HCT116 (cell line): ENCODE measurements around the gene ISM1. TPM values are rescaled to one million over a fixed set of nuclear protein-coding genes. Genes with fewer than 3 reads are reported as not detected.

Source experiments
- ATAC-seq: fragments of 200-7000 bp; cut with Tn5 transposase; 2 replicates; pipeline ENCODE4 v1.9.1; 2020; ENCODE audit warnings: mild to moderate bottlenecking, moderate library complexity
- BruUV-seq: library from RNA; stranded (reverse); fragments of 400-500 nt; replicated peaks from 2 replicates; lab custom pipeline; 2021; lab: Mats Ljungman, UMichigan
- CTCF ChIA-PET: fragments of 300-600 bp; sonication (Branson Sonifier 250); formaldehyde crosslinking; loops from one replicate; lab custom pipeline; 2021; ENCODE audit warnings: antibody characterized with exemption; lab: Charles Lee
- POLR2A ChIA-PET: fragments of 300-600, 350-600 bp; sonication (Branson Sonifier 250); formaldehyde crosslinking; loops from one replicate; lab custom pipeline; 2021; ENCODE audit warnings: antibody characterized with exemption; lab: Charles Lee
- RAD21 ChIA-PET, 2 experiments: fragments of 300-600 bp; sonication (Branson Sonifier 250); formaldehyde crosslinking; loops; one replicate each; lab custom pipeline; 2023; ENCODE audit warnings: low total read pairs in 2 of 2; ENCODE audit not compliant: uncharacterized antibody in 2 of 2, unreplicated experiment in 2 of 2, low non-redundant PET in 1 of 2; lab: Charles Lee
- DNase-seq: peaks from one replicate; pipeline ENCODE4 v3.0.0-alpha.2; 2010; ENCODE audit warnings: low read depth, low spot score
- H2AFZ ChIP-seq: fragments of 200-600 bp; shearing (Covaris generic), sonication (generic); 2 replicates; pipeline ENCODE4 v1.6.1; 2017; ENCODE audit warnings: low read depth, mixed run types, mixed read lengths, antibody characterized with exemption, low read length; ENCODE audit not compliant: poor library complexity, severe bottlenecking
- H3K27ac ChIP-seq: 2 replicates; pipeline ENCODE4 v1.5.1; 2012; ENCODE audit warnings: low read depth, low read length
- H3K27me3 ChIP-seq: fragments of 200-600 bp; sonication (generic); 2 replicates; pipeline ENCODE4 v1.6.1; 2016; ENCODE audit warnings: mixed run types, low read length, mixed read lengths; ENCODE audit not compliant: insufficient read depth
- H3K36me3 ChIP-seq, 2 experiments: fragments of 200-500 bp in 1 of 2; fragments of 200-600 bp in 1 of 2; sonication (Bioruptor generic) in 1 of 2; sonication (generic) in 1 of 2; 2 replicates each; pipeline versions ENCODE4 v1.5.1 to v1.6.1; 2014 to 2016; ENCODE audit warnings: low read length in 2 of 2, inconsistent platforms in 1 of 2, mixed read lengths in 1 of 2, mixed run types in 1 of 2; ENCODE audit not compliant: insufficient read depth in 2 of 2, control insufficient read depth in 1 of 2
- H3K4me1 ChIP-seq, 2 experiments: fragments of 200-600 bp in 1 of 2; sonication (generic) in 1 of 2; 2 replicates each; pipeline versions ENCODE4 v1.5.1 to v1.6.1; 2012 to 2017; ENCODE audit warnings: low read length in 2 of 2, inconsistent platforms in 1 of 2, mild to moderate bottlenecking in 1 of 2, mixed read lengths in 1 of 2, mixed run types in 1 of 2, moderate library complexity in 1 of 2; ENCODE audit not compliant: insufficient read depth in 2 of 2, control insufficient read depth in 1 of 2
- H3K4me2 ChIP-seq: fragments of 200-600 bp; sonication (generic); 2 replicates; pipeline ENCODE4 v1.6.1; 2017; ENCODE audit warnings: mixed run types, low read length, mixed read lengths
- H3K4me3 ChIP-seq, 2 experiments: fragments of 200-600 bp in 1 of 2; sonication (generic) in 1 of 2; replicated peaks in 1 of 2; 2 replicates each; pipeline ENCODE4 v1.5.1; 2011 to 2016; ENCODE audit warnings: low read length in 2 of 2, control low read depth in 1 of 2, low read depth in 1 of 2, mild to moderate bottlenecking in 1 of 2, mixed read lengths in 1 of 2, mixed run types in 1 of 2
- H3K79me2 ChIP-seq: fragments of 200-600 bp; sonication (generic); 2 replicates; pipeline ENCODE4 v1.6.1; 2017; ENCODE audit warnings: mild to moderate bottlenecking, mixed run types, low read length, moderate library complexity, mixed read lengths; ENCODE audit not compliant: insufficient read depth
- H3K9ac ChIP-seq: fragments of 200-600 bp; sonication (generic); 2 replicates; pipeline ENCODE4 v1.6.1; 2016; ENCODE audit warnings: low read length, mixed read lengths
- H3K9me2 ChIP-seq: fragments of 200-600 bp; sonication (generic), shearing (Covaris generic); 2 replicates; pipeline ENCODE4 v1.6.1; 2017; ENCODE audit warnings: mixed run types, mild to moderate bottlenecking, moderate library complexity; ENCODE audit not compliant: insufficient read depth
- H3K9me3 ChIP-seq, 2 experiments: fragments of 200-500 bp in 1 of 2; fragments of 200-600 bp in 1 of 2; sonication (Bioruptor generic) in 1 of 2; sonication (generic) in 1 of 2; 2 replicates each; pipeline ENCODE4 v1.6.1; 2014 to 2017; ENCODE audit warnings: low read length in 2 of 2, mixed read lengths in 2 of 2, inconsistent platforms in 1 of 2, low read depth in 1 of 2, mild to moderate bottlenecking in 1 of 2, mixed run types in 1 of 2, moderate library complexity in 1 of 2; ENCODE audit not compliant: control insufficient read depth in 1 of 2, insufficient read depth in 1 of 2
- H4K20me1 ChIP-seq: fragments of 200-600 bp; sonication (generic), shearing (Covaris generic); 2 replicates; pipeline ENCODE4 v1.6.1; 2017; ENCODE audit warnings: mixed run types, mild to moderate bottlenecking, moderate library complexity; ENCODE audit not compliant: insufficient read depth
- CTCF ChIP-seq, 3 experiments: fragments of 200-600 bp in 1 of 3; sonication (generic) in 1 of 3; IDR thresholded peaks in 2 of 3; conservative IDR thresholded peaks in 1 of 3; 2 replicates each; pipeline ENCODE4 v1.5.1; 2012 to 2017; ENCODE audit warnings: low read depth in 2 of 3, low read length in 2 of 3, antibody characterized with exemption in 1 of 3, borderline replicate concordance in 1 of 3, control low read depth in 1 of 3, mild to moderate bottlenecking in 1 of 3, mixed read lengths in 1 of 3, mixed run types in 1 of 3, moderate library complexity in 1 of 3; ENCODE audit not compliant: insufficient read depth in 1 of 3
- MAX ChIP-seq: IDR thresholded peaks from 2 replicates; pipeline ENCODE4 v1.6.1; 2012
- REST ChIP-seq: IDR thresholded peaks from 2 replicates; pipeline ENCODE4 v1.6.1; 2012; ENCODE audit warnings: low read depth
- SIN3A ChIP-seq: IDR thresholded peaks from 2 replicates; pipeline ENCODE4 v1.6.1; 2012; ENCODE audit warnings: low read depth
- SP1 ChIP-seq: IDR thresholded peaks from 2 replicates; pipeline ENCODE4 v1.6.1; 2012; ENCODE audit warnings: low read depth
- ZBTB33 ChIP-seq: IDR thresholded peaks from 2 replicates; pipeline ENCODE4 v1.6.1; 2011; ENCODE audit warnings: mild to moderate bottlenecking, low read length, moderate library complexity; ENCODE audit not compliant: insufficient replicate concordance; ENCODE audit errors: extremely low read depth
- intact Hi-C: fragments of 100-400 bp; cut with micrococcal nuclease; formaldehyde crosslinking; loops from 2 replicates; pipeline ENCODE4 v1.10.0; 2022
- total RNA-seq: library from RNA; stranded (reverse); gene quantifications from one replicate; pipeline ENCODE4 v1.2.1, GENCODE V29; 2021; ENCODE audit not compliant: unreplicated experiment

Gene ISM1
- total RNA-seq, 1 experiment from 2014 or later = 0.37 TPM

GRCh38 chr20:13337090-13337784 is 116.2 kb downstream of the ISM1 start:
- H3K9me2 ChIP-seq = no peaks in the 10 kb centered on the region
- no peaks in the 10 kb centered on the region for H3K79me2 ChIP-seq
- ATAC-seq = no peak
- no peak overlapping the region for H3K4me2 ChIP-seq
- BruUV-seq = no TSS peak
- no peaks in the 10 kb centered on the region for H3K36me3 ChIP-seq
- ChIA-PET POLR2A (no interaction called here), RAD21 (no interaction called here), CTCF (interaction anchor here (1.4 kb wide), 1 partner anchor 13 kb away, joined by 3 read pairs; no protein-coding TSS in a partner anchor)
- H3K27ac ChIP-seq = no peak overlapping the region
- H3K4me3 ChIP-seq = no peak overlapping the region
- no peaks in the 10 kb centered on the region for H4K20me1 ChIP-seq
- H3K9ac ChIP-seq = no peak overlapping the region
- intact Hi-C loops = no loop called here
- H3K27me3 ChIP-seq = no peaks in the 10 kb centered on the region
- H3K9me3 ChIP-seq = no peaks in the 10 kb centered on the region
- TF ChIP-seq ZBTB33 (no peak), SP1 (no peak), CTCF (IDR thresholded peaks at IDR 0.05 in 2 of 3, conservative IDR thresholded peaks at IDR 0.05 in 1 of 3; ENCODE audit: borderline replicate concordance in 1 of 3, insufficient read depth in 1 of 3, low read depth in 2 of 3, low read length in 2 of 3) (no peak), SIN3A (no peak), MAX (no peak), REST (no peak)
- peaks cover 0 to 13% of the 10 kb centered on the region in 2 experiments; a peak in 1 of 4 replicates for H3K4me1 ChIP-seq
- DNase-seq = no peak
- no peak overlapping the region for H2AFZ ChIP-seq
